ENCODE measurements around the gene PDE6H.

DNA sequence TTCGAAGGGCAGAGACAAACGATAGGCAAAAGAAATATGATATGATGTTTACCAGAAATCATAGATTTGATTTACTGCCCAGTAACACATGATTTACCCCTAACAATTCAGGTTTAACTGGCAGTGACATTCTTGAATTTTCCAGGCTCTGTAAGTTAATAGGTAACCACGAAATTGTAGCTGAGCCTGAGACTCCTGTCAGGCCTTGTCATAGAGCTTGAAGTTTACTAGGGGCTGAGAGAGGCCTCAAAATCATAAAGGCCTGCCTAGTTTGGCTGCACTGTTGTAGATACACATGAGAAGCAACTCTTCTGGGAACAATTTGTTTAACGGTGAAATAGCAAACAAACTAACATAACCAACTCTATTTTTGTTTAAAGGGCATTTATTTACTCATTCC is 37.8 kb upstream of the PDE6H start:
- TF ChIP-seq, protein P1, sequence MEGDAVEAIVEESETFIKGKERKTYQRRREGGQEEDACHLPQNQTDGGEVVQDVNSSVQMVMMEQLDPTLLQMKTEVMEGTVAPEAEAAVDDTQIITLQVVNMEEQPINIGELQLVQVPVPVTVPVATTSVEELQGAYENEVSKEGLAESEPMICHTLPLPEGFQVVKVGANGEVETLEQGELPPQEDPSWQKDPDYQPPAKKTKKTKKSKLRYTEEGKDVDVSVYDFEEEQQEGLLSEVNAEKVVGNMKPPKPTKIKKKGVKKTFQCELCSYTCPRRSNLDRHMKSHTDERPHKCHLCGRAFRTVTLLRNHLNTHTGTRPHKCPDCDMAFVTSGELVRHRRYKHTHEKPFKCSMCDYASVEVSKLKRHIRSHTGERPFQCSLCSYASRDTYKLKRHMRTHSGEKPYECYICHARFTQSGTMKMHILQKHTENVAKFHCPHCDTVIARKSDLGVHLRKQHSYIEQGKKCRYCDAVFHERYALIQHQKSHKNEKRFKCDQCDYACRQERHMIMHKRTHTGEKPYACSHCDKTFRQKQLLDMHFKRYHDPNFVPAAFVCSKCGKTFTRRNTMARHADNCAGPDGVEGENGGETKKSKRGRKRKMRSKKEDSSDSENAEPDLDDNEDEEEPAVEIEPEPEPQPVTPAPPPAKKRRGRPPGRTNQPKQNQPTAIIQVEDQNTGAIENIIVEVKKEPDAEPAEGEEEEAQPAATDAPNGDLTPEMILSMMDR (optimal IDR thresholded peaks at IDR 0.05 in 1 of 3, IDR thresholded peaks at IDR 0.05 in 1 of 3, conservative IDR thresholded peaks at IDR 0.05 in 1 of 3; ENCODE audit: extremely low read depth in 1 of 3, insufficient read depth in 2 of 3, low read length in 3 of 3) = no peak
- TF ChIP-seq EZH2 (IDR thresholded peaks at IDR 0.05; ENCODE audit: low read length) = no peak

Data from keratinocyte (primary cell).